Activated effector memory CD4-positive, alpha-beta T cell treated with Interleukin-2 at 50 U/mL for 16 hours (primary cell): ENCODE results near the gene GFRA4.

Experiments
- DNase-seq: peaks from one replicate; pipeline ENCODE4 v3.0.0-alpha.2; 2020

GFRA4 gene

GRCh38 chr20:3673221-3674070, 10.2 kb upstream of the GFRA4 start:
- no peak for DNase-seq

DNA sequence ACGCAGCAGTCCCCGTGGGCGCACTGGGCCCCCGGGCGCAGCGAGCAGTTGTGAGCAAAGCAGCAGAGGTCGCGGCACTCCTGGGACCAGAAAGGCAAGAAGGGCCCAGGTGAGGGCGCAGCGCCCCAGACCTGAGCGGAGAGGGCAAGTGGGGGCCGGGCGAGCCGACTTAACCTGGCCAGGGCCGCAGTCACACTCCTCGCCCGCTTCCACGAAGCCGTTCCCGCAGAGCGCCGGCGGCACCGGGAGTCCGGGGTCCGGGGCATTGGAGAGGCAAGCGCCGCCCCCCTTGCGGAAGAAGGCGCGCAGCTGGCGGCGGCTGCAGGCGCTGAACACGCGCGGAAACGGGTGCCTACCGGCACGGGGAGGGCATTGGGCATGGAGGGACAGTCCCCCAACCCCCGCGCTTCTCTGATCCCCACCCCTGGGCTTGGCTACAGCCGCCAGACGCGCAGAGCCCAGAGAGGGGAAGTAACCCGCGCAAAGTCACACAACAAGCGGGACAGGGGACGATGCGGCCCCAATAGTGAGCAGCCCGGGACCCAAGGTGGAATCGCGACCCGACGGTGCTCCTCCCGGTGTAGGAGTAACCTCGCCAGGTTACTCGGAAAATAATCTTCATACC, 9.5 kb upstream of the GFRA4 start:
- no peak for DNase-seq

- no peak for DNase-seq
Measured at GRCh38 chr20:3671986-3672546, 8.9 kb upstream of the GFRA4 start.

DNA sequence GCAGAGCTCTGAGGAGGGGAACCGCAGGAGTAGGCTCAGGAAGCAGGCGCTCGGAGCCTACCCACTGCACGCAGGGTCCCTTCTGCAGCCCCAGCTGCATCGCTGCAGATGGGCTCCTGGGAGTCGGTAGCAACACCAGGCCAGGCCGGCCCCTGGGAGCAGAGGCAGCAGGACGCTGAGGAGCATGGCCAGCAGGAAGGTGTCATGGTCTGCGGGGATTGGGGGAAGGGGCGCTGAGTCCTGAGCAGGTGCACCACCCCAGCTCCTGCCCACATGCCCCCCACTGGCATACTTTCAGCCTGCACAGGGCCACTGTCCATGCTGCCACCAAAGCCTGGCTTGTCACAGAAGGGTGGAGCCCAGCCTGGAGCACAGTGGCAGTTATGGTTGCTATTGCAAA, 7.7 kb upstream of the GFRA4 start:
- no peak for DNase-seq

GRCh38 chr20:3670511-3670910, 7.3 kb upstream of the GFRA4 start:
- no peak for DNase-seq

GRCh38 chr20:3669710-3670367, 6.6 kb upstream of the GFRA4 start:
- DNase-seq: no peak

GRCh38 chr20:3667434-3668037, 4.3 kb upstream of the GFRA4 start:
- no peak for DNase-seq

DNA sequence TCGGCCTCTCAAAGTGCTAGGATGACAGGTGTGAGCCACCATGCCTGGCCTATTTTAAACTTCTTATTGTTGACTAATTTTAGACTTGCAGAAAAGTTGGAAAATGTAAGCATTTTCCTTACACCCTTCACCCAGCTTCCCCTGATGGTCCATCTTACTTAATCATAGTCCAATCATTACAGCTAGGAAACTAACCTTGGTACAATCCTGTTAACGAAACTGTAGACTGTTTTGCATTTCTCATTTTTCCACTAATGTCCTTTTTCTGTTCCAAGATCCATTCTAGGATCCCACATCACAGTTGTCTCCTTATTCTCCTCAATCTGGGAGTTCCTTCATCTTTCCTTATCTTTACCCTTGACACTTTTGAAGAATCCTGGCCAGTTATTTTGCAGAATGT, 659 bp upstream of the GFRA4 start:
- DNase-seq: no peak

- DNase-seq: no peak
Measured at GRCh38 chr20:3661814-3662665, 1.2 kb downstream of the GFRA4 start.

DNA sequence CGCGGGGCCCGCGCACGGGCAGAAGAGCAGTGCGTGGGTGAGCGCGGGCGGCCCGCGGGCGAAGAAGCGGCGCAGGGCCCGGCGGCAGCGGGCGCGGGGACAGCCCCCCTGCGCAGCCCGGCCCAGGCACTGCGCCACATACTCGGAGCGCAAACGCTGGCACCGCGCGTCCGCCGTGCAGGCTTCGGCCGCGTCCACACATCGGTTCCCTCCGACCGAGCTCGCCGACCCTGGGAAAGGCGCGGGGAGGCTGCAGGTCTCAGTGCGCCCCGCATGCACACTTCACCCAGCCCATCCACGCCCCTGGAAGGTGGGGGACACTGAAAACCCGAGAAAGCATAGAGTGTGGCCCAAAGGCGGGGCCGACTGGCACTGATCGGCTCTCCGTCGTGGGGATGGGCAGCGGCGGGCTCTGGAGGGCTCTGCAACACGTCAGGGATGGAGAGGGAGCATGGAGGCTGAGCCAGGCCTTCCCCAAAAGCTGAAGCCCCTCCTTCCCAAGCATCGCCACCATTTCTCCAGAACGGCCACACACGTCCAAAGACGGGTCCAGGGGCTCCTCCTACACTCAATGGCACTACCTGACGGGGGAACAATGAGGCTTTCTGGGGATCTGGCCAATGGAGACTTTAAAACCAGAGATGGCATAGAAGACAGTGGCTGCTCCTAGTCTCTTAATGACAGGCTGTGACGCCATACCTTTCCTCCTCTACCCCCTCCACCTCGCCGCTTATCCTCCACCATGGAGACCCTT, 2.0 kb downstream of the GFRA4 start:
- DNase-seq: no peak

DNA sequence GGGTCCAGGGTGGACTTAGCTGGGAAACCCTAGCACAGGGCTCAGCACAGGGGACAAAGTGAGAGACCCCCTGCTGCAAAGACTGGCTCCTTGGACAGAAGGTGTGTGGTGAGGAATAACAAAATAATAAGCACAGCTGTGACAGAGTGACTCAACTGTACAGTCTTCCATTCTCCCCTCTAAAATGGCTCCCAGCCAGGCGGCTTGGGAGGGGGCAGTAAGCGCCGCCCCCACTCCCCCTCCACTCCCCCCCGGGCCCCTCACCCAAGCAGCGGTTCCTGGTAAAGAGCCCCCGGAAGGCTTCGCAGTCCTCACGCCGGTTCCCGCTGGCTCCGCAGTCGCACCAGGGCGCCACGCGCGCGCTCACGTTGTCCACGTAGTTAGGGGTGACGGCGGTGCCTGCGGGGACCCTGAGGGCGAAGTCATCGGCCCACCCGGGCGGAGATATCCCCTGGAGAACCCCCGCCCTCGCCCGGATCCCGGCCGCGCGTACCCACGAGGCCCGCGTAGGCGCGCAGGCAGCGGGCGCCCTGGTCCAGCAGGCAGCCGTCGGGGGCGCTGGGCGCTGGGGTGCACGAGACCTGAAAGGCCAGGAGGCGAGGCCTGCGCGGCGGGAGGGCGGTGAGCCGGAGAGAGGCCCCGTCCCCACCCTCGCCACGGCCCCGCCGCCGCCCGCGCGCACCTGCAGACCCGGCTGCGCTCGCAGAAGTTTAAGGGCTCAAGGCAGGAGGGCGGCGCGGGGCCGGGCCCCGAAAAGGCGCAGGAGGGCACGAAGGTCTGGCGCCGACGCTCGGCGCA, 2.7 kb downstream of the GFRA4 start:
- DNase-seq: no peak

DNA sequence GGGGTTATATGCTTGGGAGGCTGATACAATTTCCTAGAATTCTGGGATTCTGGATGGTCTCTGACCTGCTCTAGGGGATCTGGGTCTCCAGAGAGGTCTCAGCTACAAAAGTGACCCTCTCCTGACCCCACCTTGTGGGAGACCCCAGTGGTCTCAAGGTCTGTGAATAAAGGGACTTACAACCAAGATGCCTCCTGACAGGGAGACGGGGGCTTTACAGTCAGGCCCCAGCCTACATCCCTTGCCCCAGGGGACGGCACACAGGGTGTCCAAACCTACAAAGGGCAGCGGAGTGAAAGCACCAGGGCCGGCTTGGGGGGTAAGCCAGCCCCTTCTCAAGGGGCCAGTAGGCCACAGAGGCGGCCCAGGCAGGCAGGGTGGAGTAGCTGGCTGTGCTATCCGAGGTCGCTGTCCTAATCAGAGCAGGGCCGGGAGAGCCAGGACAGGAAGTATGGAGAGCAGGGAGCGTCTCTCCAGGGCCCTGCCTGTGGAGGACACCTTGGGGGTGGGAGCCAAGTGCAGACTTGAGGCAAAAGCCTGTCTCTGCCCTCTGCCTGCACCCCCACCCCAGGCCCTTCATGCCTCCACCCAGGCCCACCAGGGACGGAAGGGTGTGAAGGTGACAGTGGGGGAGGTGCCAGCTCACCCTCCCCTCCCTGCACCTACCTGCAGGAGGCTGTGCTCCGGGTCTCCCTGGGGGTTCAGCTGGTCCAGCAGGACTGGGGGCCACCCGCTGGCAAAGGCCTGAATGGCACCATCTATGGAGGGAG, 3.5 kb downstream of the GFRA4 start:
- no peak for DNase-seq

DNA sequence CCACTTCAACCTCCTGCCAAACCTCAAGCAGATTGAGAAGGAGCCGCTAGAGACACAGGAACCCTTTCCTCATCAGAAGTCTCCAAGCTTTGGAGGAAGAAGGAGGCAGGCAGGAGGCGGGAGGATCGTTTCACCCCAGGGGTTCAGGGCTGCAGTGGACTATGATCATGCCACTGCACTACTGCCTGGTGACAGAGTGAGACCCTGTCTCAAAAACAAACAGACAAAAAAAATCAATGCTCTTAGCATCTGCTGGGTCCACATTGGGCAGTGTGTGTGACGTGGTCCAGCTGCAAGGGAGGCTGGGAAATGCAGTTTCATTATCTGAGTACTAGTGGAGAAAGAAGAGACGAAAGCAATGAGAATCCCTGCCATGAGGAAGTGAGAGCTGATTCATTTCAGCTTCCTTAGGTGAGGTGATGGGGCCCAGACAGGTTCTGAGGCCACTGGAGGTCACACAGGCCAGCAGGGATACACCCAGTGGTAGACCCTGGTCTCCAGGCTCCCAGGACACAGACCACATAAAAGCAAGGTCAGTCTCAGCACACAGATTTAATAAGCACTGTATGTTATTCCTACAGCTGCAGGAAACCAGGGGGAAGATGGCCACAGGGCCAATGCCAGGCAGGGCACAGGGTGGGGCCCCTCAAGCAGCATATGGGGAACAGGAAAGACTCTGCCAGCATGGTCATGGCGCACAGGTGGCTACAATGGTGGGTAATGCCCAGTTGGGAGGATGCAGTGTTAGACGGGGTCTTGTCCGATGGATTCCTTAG, 4.3 kb downstream of the GFRA4 start:
- no peak for DNase-seq

GRCh38 chr20:3658019-3658715, 5.0 kb downstream of the GFRA4 start:
- DNase-seq: no peak

- no peak for DNase-seq
Measured at GRCh38 chr20:3655131-3655405, 8.1 kb downstream of the GFRA4 start.

- no peak for DNase-seq
Measured at GRCh38 chr20:3654326-3655130, 8.7 kb downstream of the GFRA4 start.

DNA sequence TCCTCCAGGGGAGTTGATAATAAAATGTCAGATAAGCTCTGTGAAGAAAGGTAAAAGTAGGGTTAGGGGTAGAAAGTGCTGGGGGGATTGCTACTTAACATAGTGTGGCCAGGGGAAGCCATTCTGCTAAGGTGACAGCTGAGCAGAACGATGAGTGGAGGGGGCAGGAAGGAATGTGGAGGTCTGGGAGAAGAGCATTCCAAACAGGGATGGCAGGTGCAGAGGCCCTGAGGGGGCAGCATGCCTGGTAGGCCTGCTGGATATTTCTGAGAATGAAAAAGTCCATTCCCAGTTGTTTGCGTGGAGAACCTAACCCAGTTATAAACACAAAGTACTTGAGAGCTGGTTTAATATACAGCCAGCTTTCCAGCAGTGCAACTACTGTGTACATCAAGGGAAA, 9.3 kb downstream of the GFRA4 start:
- no peak for DNase-seq
